Inferior parietal cortex (tissue), 1 donor: Measurements from ENCODE around the gene PDE6G.
A peak's percentile ranks its signal among the peaks of the same experiment; 100 is the strongest.
"Not testable (repeated sequence)": the region's sequence is repeated elsewhere in the genome, so short reads cannot be mapped to it uniquely, and the experiment has no call there.

Experiments
- DNase-seq: peaks from one replicate; pipeline ENCODE4 v3.0.0-alpha.2; 2016; ENCODE audit errors: extremely low spot score

PDE6G gene

DNA sequence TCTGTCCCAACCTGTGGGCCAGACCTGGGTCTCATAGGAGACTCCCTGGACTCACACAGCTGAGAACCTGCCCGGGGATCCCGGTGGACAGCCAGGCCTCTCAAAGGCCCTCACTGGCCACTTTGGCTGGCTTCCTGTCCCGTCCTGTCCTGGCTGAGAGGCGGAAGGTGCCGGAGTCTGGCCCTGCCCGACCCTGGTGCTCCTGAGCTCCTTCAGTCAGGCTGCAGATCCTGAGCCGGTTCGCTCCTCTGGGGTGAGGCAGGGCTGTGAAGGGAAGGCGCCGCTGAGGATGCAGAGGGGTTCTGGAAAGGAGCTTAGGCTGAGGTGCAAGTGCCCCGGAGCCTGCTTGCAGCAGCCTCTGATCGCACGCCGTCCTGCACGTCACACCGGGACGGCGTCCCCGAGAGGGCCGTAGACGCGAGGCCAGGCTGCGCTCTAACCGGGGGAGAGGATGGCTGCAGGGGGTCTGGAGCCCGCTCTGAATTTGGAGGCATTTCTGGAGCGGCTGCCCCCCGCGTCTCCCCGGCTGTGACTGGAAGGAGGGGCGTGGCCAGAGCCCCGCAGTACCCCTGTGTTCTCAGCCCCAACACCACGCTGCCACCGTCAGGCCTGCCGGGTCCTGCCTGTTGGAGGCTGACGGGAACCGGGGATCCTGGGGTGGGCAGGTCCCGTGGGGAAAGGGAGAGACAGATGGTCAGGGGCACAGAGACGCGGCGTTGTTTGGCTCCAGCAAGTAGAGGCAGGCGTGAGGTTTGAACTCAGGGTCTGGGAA lies 31.6 kb upstream of the PDE6G start:
- no peak for DNase-seq

DNA sequence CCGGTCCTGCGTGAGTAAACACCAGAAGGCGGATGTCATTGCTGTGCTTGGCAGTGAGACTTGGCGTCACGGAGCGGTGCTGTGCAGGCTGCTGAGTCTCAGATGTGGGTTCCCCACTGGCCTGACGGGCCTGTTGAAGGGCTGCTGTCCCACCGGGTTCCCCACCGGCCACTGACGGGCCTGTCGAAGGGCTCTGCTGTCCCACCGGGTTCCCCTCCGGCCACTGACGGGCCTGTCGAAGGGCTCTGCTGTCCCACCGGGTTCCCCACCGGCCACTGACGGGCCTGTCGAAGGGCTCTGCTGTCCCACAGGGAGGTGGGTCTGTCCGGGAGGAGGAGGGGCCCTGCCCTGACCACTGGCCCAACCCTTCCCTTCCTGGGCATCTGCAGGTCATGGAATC lies 30.3 kb upstream of the PDE6G start:
- no peak for DNase-seq

DNA sequence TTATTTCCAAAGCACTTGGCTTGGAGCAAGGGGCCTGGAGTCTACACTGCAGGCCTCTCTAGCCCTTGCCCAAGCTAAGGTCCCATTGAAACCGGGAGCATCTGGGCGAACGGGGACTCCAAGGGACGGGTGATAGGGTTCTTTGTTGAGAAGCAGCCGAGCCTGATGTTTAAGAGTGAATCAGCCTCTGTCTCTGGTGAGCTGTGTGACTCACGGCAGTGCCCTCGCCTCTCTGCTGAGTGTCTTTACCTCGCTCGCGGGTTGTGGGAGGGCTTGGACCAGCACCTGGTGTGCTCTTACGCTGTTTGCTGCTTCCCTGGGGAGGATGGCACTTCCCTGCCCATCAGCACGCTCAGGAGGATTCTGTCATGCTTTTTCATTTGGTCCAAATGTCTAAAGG lies 28.8 kb upstream of the PDE6G start:
- DNase-seq: no peak

GRCh38 chr17:81684442-81684911 lies 28.1 kb upstream of the PDE6G start:
- no peak for DNase-seq

GRCh38 chr17:81683584-81684441 lies 27.5 kb upstream of the PDE6G start, which contains the start of the genes ARL16 and HGS:
TSS of gene ARL16 (minus strand) at chr17:81683797. CDS start at chr17:81683753, 44 bp downstream.
TSS of gene HGS (plus strand) at chr17:81684011. CDS start at chr17:81684067, 56 bp downstream.
- DNase-seq: peak; percentile 100

GRCh38 chr17:81683208-81683583 lies 26.9 kb upstream of the PDE6G start:
- peak; percentile 20 for DNase-seq

DNA sequence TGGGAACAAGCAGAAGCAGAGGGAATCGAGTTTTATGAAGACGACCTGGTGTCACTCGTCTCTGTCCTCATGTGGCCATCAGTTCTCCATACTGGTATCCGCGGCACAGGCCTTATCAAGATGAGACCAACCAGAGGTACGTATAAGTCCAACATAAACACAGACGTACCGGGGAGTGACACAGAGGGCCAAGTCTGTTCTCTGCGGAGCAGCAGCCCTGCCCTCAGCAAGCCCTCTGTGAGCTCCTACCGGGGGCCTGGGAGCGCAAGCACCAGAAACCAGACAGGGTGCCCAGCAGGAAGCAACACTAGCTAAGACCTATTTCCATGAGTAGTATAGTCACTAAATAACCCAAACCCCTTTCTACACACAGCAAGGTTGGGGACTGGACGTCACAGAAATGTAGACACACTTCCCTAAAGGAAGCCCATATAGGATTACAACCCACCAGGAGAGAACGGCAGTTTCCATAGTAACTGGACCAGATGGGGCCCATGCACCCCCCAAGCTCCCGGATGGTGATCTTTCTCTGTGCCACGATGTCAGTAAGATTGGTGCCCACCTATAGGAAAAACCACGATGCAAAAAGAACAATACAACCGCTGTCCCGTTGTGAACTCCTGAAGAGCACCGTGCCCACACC lies 26.3 kb upstream of the PDE6G start:
- DNase-seq: no peak

DNA sequence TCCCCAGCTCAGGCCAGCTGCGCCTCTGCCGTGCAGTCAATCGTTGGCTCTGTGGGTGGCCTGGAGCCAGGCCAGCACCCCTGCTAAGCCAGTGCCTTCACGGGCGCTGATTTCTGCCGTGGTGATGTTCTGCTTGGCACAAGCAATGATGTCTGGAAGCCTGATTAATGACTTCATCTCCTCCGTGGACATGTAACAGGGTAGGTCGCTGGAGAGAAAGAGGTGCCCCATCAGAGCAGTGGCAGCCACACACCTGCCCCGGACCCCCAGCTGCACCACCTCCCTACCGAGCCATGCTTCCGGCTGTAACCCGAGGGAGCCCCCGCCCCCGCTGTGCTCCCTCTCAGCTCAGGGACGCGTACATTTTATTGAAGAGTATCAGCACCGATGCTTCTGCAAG lies 25.3 kb upstream of the PDE6G start:
- no peak for DNase-seq

DNA sequence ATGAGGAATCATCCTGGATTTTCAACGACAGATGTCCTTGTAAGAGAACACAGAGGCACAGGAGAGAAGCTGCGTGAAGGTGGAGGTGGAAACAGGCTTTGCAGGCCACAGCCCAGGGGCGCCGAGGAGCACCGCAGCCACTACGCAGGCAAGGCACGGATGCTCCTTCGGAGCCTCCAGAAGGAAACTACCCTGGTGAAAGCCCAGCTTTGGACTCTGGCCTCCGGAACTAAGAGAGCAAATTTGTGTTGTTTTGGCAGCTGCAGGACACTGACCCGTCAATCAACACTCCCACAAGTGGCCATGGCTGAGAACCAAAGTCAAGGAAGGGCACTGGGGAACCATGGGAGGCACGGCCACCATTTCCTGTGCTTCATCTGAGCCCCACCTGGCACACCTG lies 23.8 kb upstream of the PDE6G start:
- DNase-seq: no peak

GRCh38 chr17:81676906-81677305 lies 20.6 kb upstream of the PDE6G start:
- DNase-seq: no peak

GRCh38 chr17:81675515-81676221 lies 19.3 kb upstream of the PDE6G start:
- DNase-seq: not testable (repeated sequence)

DNA sequence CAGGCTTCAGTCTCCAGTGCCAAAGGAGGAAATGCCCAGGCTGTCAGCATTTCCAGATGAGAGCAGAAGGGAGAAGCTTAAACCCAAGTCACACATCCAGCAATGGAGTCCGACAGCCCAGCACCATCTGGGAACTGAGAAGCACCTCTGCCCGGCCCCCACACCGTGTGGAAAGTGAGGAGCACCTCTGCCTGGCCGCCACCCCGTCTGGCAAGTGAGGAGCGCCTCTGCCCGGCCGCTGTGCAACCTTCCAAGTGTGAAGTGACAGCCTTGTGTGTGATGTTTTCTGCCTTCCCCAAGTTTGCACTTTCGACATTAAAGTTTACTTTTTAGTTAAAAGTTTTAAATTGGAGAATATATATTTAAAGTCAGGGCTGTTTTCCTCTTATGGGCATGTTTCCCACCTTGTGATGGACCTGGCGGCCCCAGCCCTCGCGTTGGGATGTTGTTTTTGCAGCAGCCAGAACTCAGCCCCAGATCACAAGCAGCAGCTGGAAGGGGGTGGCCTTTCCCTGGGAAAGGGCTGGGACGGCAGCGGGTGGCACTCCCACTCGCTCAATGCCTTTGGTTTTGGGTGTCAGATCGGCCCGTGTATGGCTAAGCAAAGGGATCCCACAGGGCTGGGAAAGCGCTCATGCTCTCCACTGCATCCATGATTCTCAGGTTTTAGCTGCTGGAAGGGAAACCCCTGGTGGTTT lies 17.4 kb upstream of the PDE6G start:
- DNase-seq: no peak

GRCh38 chr17:81672954-81673353 lies 16.6 kb upstream of the PDE6G start:
- no peak for DNase-seq

DNA sequence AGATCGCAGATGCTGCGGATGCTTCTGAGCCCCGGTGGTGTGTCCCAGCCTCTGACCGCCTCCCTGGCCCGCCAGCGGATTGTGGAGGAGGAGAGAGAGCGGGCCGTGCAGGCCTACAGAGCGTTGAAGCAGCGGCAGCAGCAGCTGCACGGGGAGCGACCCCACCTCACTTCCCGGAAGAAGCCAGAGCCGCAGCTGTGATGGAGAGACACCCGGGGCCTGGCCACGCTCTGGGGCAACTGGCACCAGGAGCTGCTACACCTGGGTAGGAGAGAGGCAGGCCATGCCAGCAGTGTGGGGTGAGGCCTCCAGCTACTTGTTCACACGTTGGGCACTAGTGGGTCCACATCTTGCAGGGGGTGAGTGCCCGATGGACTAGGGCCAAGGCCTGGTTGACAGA lies 16.2 kb upstream of the PDE6G start:
- no peak for DNase-seq

GRCh38 chr17:81667754-81668153 lies 11.4 kb upstream of the PDE6G start:
- no peak for DNase-seq

DNA sequence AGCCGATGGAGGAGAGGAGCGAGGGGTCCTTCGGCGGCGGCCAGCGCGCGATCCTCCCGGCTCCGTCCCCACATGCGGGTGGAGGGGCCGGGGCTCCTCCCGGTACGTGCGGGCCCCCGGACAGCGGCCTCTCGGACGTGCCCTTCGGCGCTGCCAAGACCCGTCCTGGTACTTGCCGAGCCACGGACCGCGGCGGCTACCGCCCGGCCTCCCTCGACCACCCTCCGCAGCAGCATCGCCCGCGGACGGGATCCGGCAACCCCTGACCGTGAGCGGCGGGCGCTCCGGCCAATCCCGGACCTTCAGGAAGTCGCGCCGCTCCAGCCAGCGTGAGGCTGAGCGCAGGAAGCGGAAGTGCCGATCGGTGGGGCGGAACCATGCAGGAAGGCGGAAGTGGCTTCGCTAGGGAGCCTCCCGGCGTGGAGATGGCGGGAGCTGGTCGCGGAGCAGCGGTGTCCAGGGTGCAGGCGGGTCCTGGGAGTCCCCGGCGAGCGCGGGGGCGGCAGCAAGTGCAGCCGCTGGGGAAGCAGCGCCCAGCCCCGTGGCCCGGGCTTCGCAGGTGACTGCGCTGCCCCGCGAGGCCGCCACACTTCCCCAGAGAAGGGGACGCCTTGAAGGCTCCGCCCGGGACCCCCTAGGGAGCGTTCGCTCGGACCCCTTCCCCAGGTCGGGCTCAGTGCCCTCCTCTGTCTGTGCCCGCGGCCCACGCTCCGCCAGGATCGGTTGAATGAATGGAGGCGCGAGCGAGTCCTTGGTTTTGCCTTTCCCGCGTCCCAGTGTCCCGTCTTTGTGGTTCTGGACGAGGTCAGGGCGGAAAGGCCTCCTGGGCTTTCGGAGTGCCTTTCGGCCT lies 10.2 kb upstream of the PDE6G start, which contains the start of the genes CCDC137 and OXLD1:
CCDC137 (plus strand) TSS at position 396 of the 850 bp plus-strand sequence; CDS start at position 426, 30 bp downstream.
OXLD1 (minus strand) TSS at position 264 of the 850 bp plus-strand sequence; CDS start at position 236, 28 bp downstream.
- peak; percentile 97 for DNase-seq

GRCh38 chr17:81666092-81666341 lies 9.7 kb upstream of the PDE6G start:
- no peak for DNase-seq

DNA sequence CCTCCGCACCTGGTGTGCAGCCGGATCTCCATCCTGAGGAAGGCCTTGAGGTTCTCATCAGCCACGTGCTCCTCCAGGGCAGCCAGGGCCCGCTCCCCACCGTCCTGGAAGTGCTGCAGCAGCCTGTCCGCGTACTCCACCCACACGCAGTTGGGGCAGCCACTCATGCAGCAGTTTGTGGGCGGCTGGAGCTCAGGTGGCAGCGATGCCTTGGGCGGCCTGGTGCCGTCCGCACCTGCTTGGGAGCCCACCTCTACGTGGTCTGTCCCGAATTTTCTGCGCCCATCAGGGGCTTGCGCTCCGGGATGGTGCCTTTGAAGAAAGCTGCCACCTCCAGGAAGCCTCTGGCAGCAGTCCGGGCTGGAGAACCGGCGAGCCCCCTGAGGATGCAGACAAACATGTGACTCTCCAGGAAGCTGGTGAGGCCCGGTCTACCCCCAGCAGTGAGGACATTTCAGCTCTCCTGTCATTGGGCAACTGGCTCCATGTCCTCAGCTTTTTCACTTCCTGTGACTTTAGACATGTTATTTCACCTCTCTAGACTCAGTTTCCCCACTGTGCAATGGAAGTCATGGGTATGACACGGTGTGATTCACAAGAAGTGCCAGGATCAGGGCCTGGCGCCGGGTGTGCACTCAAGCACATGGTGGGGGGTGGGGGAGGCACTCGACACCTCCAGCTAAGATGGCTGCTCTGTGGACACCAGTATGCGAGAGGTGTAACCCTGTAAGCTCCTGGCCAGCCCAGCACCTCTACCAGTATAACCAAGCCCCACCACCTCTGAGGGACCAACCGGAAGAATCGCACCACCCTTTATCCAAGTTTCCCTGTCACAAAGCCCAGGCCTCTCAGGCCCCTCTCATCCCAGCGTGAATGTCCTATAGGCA lies 9.1 kb upstream of the PDE6G start:
- DNase-seq: no peak

GRCh38 chr17:81664051-81664470 lies 7.7 kb upstream of the PDE6G start:
- no peak for DNase-seq
